GM12878 (cell line): Measurements from ENCODE around the gene MMD. TPM values are rescaled to one million over a fixed set of nuclear protein-coding genes. Genes with fewer than 3 reads are reported as not detected.
"Not testable (repeated sequence)": the region's sequence is repeated elsewhere in the genome, so short reads cannot be mapped to it uniquely, and the experiment has no call there.

Experiments
- ATAC-seq: fragments of 200-7000 bp; cut with Tn5 transposase; 3 replicates; pipeline ENCODE4 v1.9.1; 2020; ENCODE audit warnings: mild to moderate bottlenecking, moderate library complexity
- BruUV-seq: library from RNA; stranded (reverse); fragments of 400-500 nt; replicated peaks from 2 replicates; lab custom pipeline; 2021; lab: Mats Ljungman, UMichigan
- CTCF ChIA-PET: fragments of 300-600 bp; sonication (Branson Sonifier 250); formaldehyde crosslinking; extraction: SDS; loops from one replicate; lab custom pipeline; 2021; ENCODE audit warnings: inconsistent platforms; lab: Yijun Ruan, JAX
- POLR2A ChIA-PET: fragments of 350-600 bp; formaldehyde crosslinking; extraction: SDS; loops from one replicate; lab custom pipeline; 2021; ENCODE audit warnings: inconsistent platforms; lab: Charles Lee
- RAD21 ChIA-PET: fragments of 300-600 bp; sonication (Branson Sonifier 250); formaldehyde crosslinking; loops from one replicate; lab custom pipeline; 2023; ENCODE audit warnings: antibody characterized with exemption; ENCODE audit not compliant: unreplicated experiment; lab: Charles Lee
- SMC1A ChIA-PET: fragments of 300-600 bp; sonication (Branson Sonifier 250); formaldehyde crosslinking; loops from one replicate; lab custom pipeline; 2023; ENCODE audit not compliant: unreplicated experiment, uncharacterized antibody; lab: Charles Lee
- DNase-seq: peaks from one replicate; pipeline ENCODE4 v3.0.0-alpha.2; 2011; ENCODE audit warnings: low read depth, low spot score
- FAIRE-seq: peaks from 3 replicates; lab custom pipeline; 2011; peaks lifted over from hg19 to GRCh38; lab: Jason Lieb, UNC
- H2AFZ ChIP-seq: 2 replicates; pipeline ENCODE4 v1.6.0; 2011; ENCODE audit warnings: low read depth, low read length, control low read depth; ENCODE audit not compliant: control insufficient read depth
- H3K27ac ChIP-seq: 2 replicates; pipeline ENCODE4 v1.5.1; 2011; ENCODE audit warnings: control low read depth; ENCODE audit not compliant: control insufficient read depth, insufficient read depth
- H3K27me3 ChIP-seq, 2 experiments: replicated peaks in 1 of 2; 2 replicates each; pipeline versions ENCODE4 v1.6.0 to v1.6.1; 2011; ENCODE audit warnings: low read length in 1 of 2; ENCODE audit not compliant: control insufficient read depth in 2 of 2, insufficient read depth in 2 of 2
- H3K36me3 ChIP-seq, 2 experiments: 2 replicates each; pipeline ENCODE4 v1.5.1; 2011; ENCODE audit warnings: low read length in 1 of 2; ENCODE audit not compliant: control insufficient read depth in 2 of 2, insufficient read depth in 2 of 2
- H3K4me1 ChIP-seq: 2 replicates; pipeline ENCODE4 v1.6.1; 2011; ENCODE audit warnings: mild to moderate bottlenecking, low read length, moderate library complexity, mixed read lengths; ENCODE audit not compliant: control insufficient read depth, insufficient read depth
- H3K4me2 ChIP-seq: 2 replicates; pipeline ENCODE4 v1.6.0; 2011; ENCODE audit warnings: control low read depth; ENCODE audit not compliant: control insufficient read depth, insufficient read depth
- H3K4me3 ChIP-seq: fragments of 200-600 bp; sonication (generic); 2 replicates; pipeline ENCODE4 v1.5.1; 2016
- H3K79me2 ChIP-seq: 2 replicates; pipeline ENCODE4 v1.6.0; 2011; ENCODE audit warnings: low read length; ENCODE audit not compliant: control insufficient read depth, insufficient read depth
- H3K9ac ChIP-seq: 2 replicates; pipeline ENCODE4 v1.8.0; 2011; ENCODE audit warnings: low read length, control low read depth, mixed read lengths; ENCODE audit not compliant: control insufficient read depth, insufficient read depth
- H3K9me3 ChIP-seq: replicated peaks from 3 replicates; pipeline ENCODE4 v1.5.1; 2011; ENCODE audit warnings: mild to moderate bottlenecking, low read length; ENCODE audit not compliant: control insufficient read depth, insufficient read depth
- H4K20me1 ChIP-seq: 2 replicates; pipeline ENCODE4 v1.6.0; 2011; ENCODE audit not compliant: control insufficient read depth, insufficient read depth
- ATF7 ChIP-seq: fragments of 450-650 bp; IDR thresholded peaks from 2 replicates; pipeline ENCODE4 v1.6.1; 2016; ENCODE audit warnings: low read depth, mild to moderate bottlenecking
- NBN ChIP-seq: fragments of 450-650 bp; IDR thresholded peaks from 2 replicates; pipeline ENCODE4 v1.6.1; 2016
- PML ChIP-seq: IDR thresholded peaks from 2 replicates; pipeline ENCODE4 v1.6.1; 2012; ENCODE audit warnings: low read length, inconsistent platforms
- SRF ChIP-seq, 2 experiments: IDR thresholded peaks; 2 replicates each; pipeline ENCODE4 v1.6.1; 2011; ENCODE audit warnings: low read depth in 2 of 2, low read length in 2 of 2, mild to moderate bottlenecking in 1 of 2, moderate library complexity in 1 of 2
- ZNF384 ChIP-seq: IDR thresholded peaks from 2 replicates; pipeline ENCODE4 v1.6.1; 2012; ENCODE audit warnings: low read depth, mild to moderate bottlenecking, low read length, improper control_type of control experiment, borderline replicate concordance
- WGBS: methylation state at CpG from one replicate; pipeline ENCODE4 v1.1.6; 2016; ENCODE audit warnings: low lambda C conversion rate; ENCODE audit not compliant: insufficient replicate concordance, insufficient coverage; ENCODE audit errors: missing lambda C conversion rate; 5-methylcytosine and 5-hydroxymethylcytosine counted together
- in situ Hi-C: fragments of 300-500 bp; cut with MboI; formaldehyde crosslinking; loops from 9 replicates; pipeline ENCODE4 v1.14.3; 2018; ENCODE audit warnings: mixed read lengths
- intact Hi-C: fragments of 100-400 bp; cut with micrococcal nuclease; formaldehyde crosslinking; loops from one replicate; pipeline ENCODE4 v1.14.2; 2022; ENCODE audit not compliant: unreplicated experiment
- polyA plus RNA-seq, 11 experiments: library from polyadenylated mRNA; depleted of rRNA in 4 of 11; unstranded in 6 of 11; stranded (reverse) in 5 of 11; fragments of >200 nt; fragmentation: Nextera tagmentation in 4 of 11; fragmentation: Illumina TruSeq in 1 of 11; extraction: Ambion mirVana in 4 of 11; extraction: Trizol in 1 of 11; gene quantifications; 1 replicate in 1 of 11; 2 replicates in 10 of 11; pipeline versions ENCODE4 v1.2.1 to v1.2.3, GENCODE V29; 2011 to 2016; ENCODE audit warnings: inconsistent platforms in 2 of 11, missing spikeins in 2 of 11, low read depth in 1 of 11
- total RNA-seq, 4 experiments: library from RNA; depleted of rRNA in 3 of 4; stranded (reverse); fragments of >200 nt in 3 of 4; fragmentation: Illumina TruSeq in 1 of 4; extraction: Trizol in 1 of 4; gene quantifications; 2 replicates each; pipeline versions ENCODE4 v1.2.1 to v1.2.3, GENCODE V29; 2013 to 2021
- TF ChIP-seq, protein P1 (sequence below): fragments of 450-650 bp; IDR thresholded peaks from 2 replicates; pipeline ENCODE4 v1.6.1; 2017; ENCODE audit warnings: antibody characterized with exemption, mild to moderate bottlenecking, moderate library complexity
- TF ChIP-seq, protein P2 (sequence below): fragments of 450-650 bp; IDR thresholded peaks from 2 replicates; pipeline ENCODE4 v1.6.1; 2017; ENCODE audit warnings: mild to moderate bottlenecking, moderate library complexity
- TF ChIP-seq, protein P3 (sequence below): fragments of 450-650 bp; IDR thresholded peaks from 2 replicates; pipeline ENCODE4 v1.6.1; 2014; ENCODE audit warnings: mild to moderate bottlenecking

The MMD gene
- total and polyA plus RNA-seq, 10 of the 15 experiments (the other 5 are each of a cell fraction or from before 2014, with no cell fraction given): 8.0 to 46.7 (median 22.3) TPM

DNA sequence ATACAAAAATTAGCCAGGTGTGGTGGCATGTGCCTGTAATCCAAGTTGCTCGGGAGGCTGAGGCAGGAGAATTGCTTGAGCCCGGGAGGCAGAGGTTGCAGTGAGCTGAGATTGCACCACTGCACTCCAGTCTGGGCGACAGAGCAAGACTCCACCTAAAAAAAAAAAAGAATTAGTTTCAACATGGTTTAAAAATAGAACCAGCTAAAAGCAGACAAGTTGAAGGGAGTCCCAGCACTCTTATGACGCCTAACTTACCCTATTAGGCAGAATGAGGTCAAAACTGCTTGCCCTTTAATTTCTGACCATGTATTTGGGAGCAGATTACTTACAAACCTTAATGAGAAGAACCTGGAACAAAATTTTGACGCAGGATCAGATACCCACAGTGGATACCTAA lies 17.4 kb downstream of the MMD start:
- in situ Hi-C loops: not testable (repeated sequence)

DNA sequence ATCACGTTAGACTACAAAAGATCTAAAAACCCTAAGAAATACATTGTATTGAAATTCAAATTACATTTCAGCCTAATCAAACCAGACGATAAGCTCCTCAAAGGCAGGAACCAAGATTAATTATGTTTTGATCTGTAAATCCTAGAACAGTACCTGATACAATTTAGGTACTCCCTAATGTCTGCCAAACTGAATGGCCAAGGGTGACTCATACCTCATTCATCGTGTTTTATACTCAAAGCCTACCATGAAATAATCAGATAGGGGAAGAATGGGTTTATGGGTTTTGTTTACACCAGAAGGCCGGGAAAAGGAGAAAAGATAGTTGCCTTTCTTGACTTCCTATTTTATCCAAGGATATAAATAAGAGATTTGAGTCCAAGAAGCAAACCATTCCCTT lies 19.3 kb downstream of the MMD start:
- ChIA-PET SMC1A (interaction anchor here (0.6 to 1.2 kb wide), 2 partner anchors 16 to 26 kb away, joined by 3 read pairs; no protein-coding TSS in a partner anchor), POLR2A (no interaction called here), RAD21 (interaction anchor here (1.0 kb wide), 1 partner anchor 63 kb away, joined by 3 read pairs; no protein-coding TSS in a partner anchor), CTCF (interaction anchor here (0.7 kb wide), 2 partner anchors 23 to 112 kb away, joined by 3 to 4 read pairs; no protein-coding TSS in a partner anchor)
- H3K27me3 ChIP-seq: no peaks in the 10 kb centered on the region
- H2AFZ ChIP-seq: no peak overlapping the region
- BruUV-seq: TSS peak; percentile 4
- no peak overlapping the region for H3K9ac ChIP-seq
- H4K20me1 ChIP-seq: no peaks in the 10 kb centered on the region
- ATAC-seq (no peak), DNase-seq (no peak), FAIRE-seq (no peak)
- H3K36me3 ChIP-seq: peaks cover 9 to 38% of the 10 kb centered on the region in 2 experiments
- no peaks in the 10 kb centered on the region for H3K9me3 ChIP-seq
- no peak overlapping the region for H3K27ac ChIP-seq
- in situ Hi-C loops: no loop called here
- no peaks in the 10 kb centered on the region; the same call in 1 of the 2 replicates for H3K79me2 ChIP-seq
- no peak overlapping the region for H3K4me3 ChIP-seq
- H3K4me1 ChIP-seq: no peaks in the 10 kb centered on the region
- 97% methylated on average over 4 of the region's 4 CpGs for WGBS
- no peak overlapping the region for H3K4me2 ChIP-seq
- intact Hi-C loops: no loop called here
- TF ChIP-seq, protein P1, sequence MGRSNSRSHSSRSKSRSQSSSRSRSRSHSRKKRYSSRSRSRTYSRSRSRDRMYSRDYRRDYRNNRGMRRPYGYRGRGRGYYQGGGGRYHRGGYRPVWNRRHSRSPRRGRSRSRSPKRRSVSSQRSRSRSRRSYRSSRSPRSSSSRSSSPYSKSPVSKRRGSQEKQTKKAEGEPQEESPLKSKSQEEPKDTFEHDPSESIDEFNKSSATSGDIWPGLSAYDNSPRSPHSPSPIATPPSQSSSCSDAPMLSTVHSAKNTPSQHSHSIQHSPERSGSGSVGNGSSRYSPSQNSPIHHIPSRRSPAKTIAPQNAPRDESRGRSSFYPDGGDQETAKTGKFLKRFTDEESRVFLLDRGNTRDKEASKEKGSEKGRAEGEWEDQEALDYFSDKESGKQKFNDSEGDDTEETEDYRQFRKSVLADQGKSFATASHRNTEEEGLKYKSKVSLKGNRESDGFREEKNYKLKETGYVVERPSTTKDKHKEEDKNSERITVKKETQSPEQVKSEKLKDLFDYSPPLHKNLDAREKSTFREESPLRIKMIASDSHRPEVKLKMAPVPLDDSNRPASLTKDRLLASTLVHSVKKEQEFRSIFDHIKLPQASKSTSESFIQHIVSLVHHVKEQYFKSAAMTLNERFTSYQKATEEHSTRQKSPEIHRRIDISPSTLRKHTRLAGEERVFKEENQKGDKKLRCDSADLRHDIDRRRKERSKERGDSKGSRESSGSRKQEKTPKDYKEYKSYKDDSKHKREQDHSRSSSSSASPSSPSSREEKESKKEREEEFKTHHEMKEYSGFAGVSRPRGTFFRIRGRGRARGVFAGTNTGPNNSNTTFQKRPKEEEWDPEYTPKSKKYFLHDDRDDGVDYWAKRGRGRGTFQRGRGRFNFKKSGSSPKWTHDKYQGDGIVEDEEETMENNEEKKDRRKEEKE: no peak
- TF ChIP-seq ZNF384 (no peak), NBN (no peak), ATF7 (no peak), SRF (IDR thresholded peaks at IDR 0.05; ENCODE audit: low read depth in 2 of 2, low read length in 2 of 2) (no peak), PML (no peak)
- TF ChIP-seq, protein P2, sequence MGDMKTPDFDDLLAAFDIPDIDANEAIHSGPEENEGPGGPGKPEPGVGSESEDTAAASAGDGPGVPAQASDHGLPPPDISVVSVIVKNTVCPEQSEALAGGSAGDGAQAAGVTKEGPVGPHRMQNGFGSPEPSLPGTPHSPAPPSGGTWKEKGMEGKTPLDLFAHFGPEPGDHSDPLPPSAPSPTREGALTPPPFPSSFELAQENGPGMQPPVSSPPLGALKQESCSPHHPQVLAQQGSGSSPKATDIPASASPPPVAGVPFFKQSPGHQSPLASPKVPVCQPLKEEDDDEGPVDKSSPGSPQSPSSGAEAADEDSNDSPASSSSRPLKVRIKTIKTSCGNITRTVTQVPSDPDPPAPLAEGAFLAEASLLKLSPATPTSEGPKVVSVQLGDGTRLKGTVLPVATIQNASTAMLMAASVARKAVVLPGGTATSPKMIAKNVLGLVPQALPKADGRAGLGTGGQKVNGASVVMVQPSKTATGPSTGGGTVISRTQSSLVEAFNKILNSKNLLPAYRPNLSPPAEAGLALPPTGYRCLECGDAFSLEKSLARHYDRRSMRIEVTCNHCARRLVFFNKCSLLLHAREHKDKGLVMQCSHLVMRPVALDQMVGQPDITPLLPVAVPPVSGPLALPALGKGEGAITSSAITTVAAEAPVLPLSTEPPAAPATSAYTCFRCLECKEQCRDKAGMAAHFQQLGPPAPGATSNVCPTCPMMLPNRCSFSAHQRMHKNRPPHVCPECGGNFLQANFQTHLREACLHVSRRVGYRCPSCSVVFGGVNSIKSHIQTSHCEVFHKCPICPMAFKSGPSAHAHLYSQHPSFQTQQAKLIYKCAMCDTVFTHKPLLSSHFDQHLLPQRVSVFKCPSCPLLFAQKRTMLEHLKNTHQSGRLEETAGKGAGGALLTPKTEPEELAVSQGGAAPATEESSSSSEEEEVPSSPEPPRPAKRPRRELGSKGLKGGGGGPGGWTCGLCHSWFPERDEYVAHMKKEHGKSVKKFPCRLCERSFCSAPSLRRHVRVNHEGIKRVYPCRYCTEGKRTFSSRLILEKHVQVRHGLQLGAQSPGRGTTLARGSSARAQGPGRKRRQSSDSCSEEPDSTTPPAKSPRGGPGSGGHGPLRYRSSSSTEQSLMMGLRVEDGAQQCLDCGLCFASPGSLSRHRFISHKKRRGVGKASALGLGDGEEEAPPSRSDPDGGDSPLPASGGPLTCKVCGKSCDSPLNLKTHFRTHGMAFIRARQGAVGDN: no peak
- TF ChIP-seq, protein P3, sequence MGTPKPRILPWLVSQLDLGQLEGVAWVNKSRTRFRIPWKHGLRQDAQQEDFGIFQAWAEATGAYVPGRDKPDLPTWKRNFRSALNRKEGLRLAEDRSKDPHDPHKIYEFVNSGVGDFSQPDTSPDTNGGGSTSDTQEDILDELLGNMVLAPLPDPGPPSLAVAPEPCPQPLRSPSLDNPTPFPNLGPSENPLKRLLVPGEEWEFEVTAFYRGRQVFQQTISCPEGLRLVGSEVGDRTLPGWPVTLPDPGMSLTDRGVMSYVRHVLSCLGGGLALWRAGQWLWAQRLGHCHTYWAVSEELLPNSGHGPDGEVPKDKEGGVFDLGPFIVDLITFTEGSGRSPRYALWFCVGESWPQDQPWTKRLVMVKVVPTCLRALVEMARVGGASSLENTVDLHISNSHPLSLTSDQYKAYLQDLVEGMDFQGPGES: no peak

More for the DNA sequence above, 17.4 kb downstream of the MMD start:
- 78% methylated on average over 5 of the region's 5 CpGs for WGBS
- peaks cover 5 to 35% of the 10 kb centered on the region in 2 experiments for H3K36me3 ChIP-seq
- H3K27ac ChIP-seq, H3K9ac ChIP-seq, H3K79me2 ChIP-seq, H3K4me2 ChIP-seq, H2AFZ ChIP-seq, FAIRE-seq, POLR2A ChIA-PET, DNase-seq, ATAC-seq, CTCF ChIA-PET, H3K9me3 ChIP-seq, intact Hi-C loops, H3K27me3 ChIP-seq, H3K4me3 ChIP-seq, RAD21 ChIA-PET, H3K4me1 ChIP-seq, BruUV-seq, H4K20me1 ChIP-seq: not testable (repeated sequence)
- SMC1A ChIA-PET: interaction anchor here (1.0 kb wide), 1 partner anchor 15 kb away, joined by 4 read pairs; no protein-coding TSS in a partner anchor
